Mesendoderm (in vitro differentiated cells): ENCODE results near the gene PTPRQ.

Experiments
- DNase-seq: peaks from one replicate; pipeline ENCODE4 v3.0.0; 2013
- H2AK5ac ChIP-seq: 2 replicates; pipeline ENCODE4 v1.6.1; 2013; ENCODE audit warnings: low read length, inconsistent platforms
- H2BK120ac ChIP-seq: 2 replicates; pipeline ENCODE4 v1.6.1; 2013; ENCODE audit warnings: low read depth, mild to moderate bottlenecking, low read length, moderate library complexity, mixed read lengths
- H2BK15ac ChIP-seq: replicated peaks from 2 replicates; pipeline ENCODE4 v1.6.1; 2013; ENCODE audit warnings: low read depth, mild to moderate bottlenecking, moderate library complexity
- H2BK5ac ChIP-seq: 2 replicates; pipeline ENCODE4 v1.6.1; 2013; ENCODE audit warnings: low read length, inconsistent platforms
- H3K18ac ChIP-seq: 2 replicates; pipeline ENCODE4 v1.6.1; 2013; ENCODE audit warnings: mild to moderate bottlenecking, low read length, mixed read lengths
- H3K23ac ChIP-seq: one replicate; pipeline ENCODE4 v1.6.1; 2013; ENCODE audit warnings: low read length
- H3K27ac ChIP-seq: 2 replicates; pipeline ENCODE4 v1.5.1; 2013; ENCODE audit warnings: low read depth, mild to moderate bottlenecking, inconsistent platforms, low read length, moderate library complexity
- H3K27me3 ChIP-seq: 2 replicates; pipeline ENCODE4 v1.6.1; 2013; ENCODE audit warnings: low read length, control low read depth, mild to moderate bottlenecking, inconsistent platforms; ENCODE audit not compliant: insufficient read depth, poor library complexity
- H3K36me3 ChIP-seq: 2 replicates; pipeline ENCODE4 v1.6.1; 2013; ENCODE audit warnings: low read length, inconsistent platforms; ENCODE audit not compliant: control insufficient read depth, insufficient read depth
- H3K4ac ChIP-seq: one replicate; pipeline ENCODE4 v1.6.1; 2013; ENCODE audit warnings: low read depth, mild to moderate bottlenecking, low read length, moderate library complexity
- H3K4me1 ChIP-seq: 2 replicates; pipeline ENCODE4 v1.6.1; 2013; ENCODE audit warnings: low read depth, low read length, inconsistent platforms; ENCODE audit not compliant: control insufficient read depth
- H3K4me2 ChIP-seq: 2 replicates; pipeline ENCODE4 v1.6.1; 2013; ENCODE audit warnings: low read length
- H3K4me3 ChIP-seq: 2 replicates; pipeline ENCODE4 v1.5.1; 2013; ENCODE audit warnings: mild to moderate bottlenecking, low read length
- H3K56ac ChIP-seq: one replicate; pipeline ENCODE4 v1.6.1; 2013; ENCODE audit warnings: low read length
- H3K79me1 ChIP-seq: 2 replicates; pipeline ENCODE4 v1.6.1; 2013; ENCODE audit warnings: low read length, inconsistent platforms
- H3K79me2 ChIP-seq: 2 replicates; pipeline ENCODE4 v1.6.1; 2013; ENCODE audit warnings: mild to moderate bottlenecking, low read length; ENCODE audit not compliant: control insufficient read depth, insufficient read depth
- H3K9ac ChIP-seq: 2 replicates; pipeline ENCODE4 v1.6.1; 2013; ENCODE audit warnings: low read length, inconsistent platforms
- H4K5ac ChIP-seq: one replicate; pipeline ENCODE4 v1.6.1; 2013; ENCODE audit warnings: low read length
- H4K8ac ChIP-seq: one replicate; pipeline ENCODE4 v1.6.1; 2013; ENCODE audit warnings: low read depth, mild to moderate bottlenecking, control low read depth, low read length, moderate library complexity
- WGBS: extraction: QIAGEN DNeasy Blood & Tissue Kit; methylation state at CpG from one replicate; pipeline ENCODE4 v1.1.7; 2013; ENCODE audit warnings: low lambda C conversion rate, missing lambda C conversion rate; ENCODE audit not compliant: insufficient coverage; ENCODE audit errors: extremely low coverage; 5-methylcytosine and 5-hydroxymethylcytosine counted together

PTPRQ gene

GRCh38 chr12:80553316-80553715 lies 109.3 kb downstream of the PTPRQ start:
- Histone ChIP-seq H3K56ac (no peak overlapping the region), H2BK120ac (no peak overlapping the region), H3K36me3 (no peaks in the 10 kb centered on the region), H3K4ac (no peak overlapping the region), H2AK5ac (no peak overlapping the region), H3K27me3 (no peaks in the 10 kb centered on the region), H4K8ac (no peak overlapping the region), H3K18ac (no peak overlapping the region), H4K5ac (no peak overlapping the region), H3K27ac (no peak overlapping the region), H3K23ac (no peak overlapping the region), H3K9ac (no peak overlapping the region), H3K79me2 (no peaks in the 10 kb centered on the region), H2BK5ac (no peak overlapping the region), H3K79me1 (no peaks in the 10 kb centered on the region), H3K4me1 (no peaks in the 10 kb centered on the region), H3K4me3 (no peak overlapping the region), H2BK15ac (no peak overlapping the region), H3K4me2 (no peak overlapping the region)
- DNase-seq: no peak
- no CpG with 5 or more reads among the region's 3 CpGs for WGBS

- Histone ChIP-seq H3K4me1 (no peaks in the 10 kb centered on the region), H3K4me2 (no peak overlapping the region), H2BK15ac (no peak overlapping the region), H3K27me3 (no peaks in the 10 kb centered on the region), H2BK5ac (no peak overlapping the region), H4K5ac (no peak overlapping the region), H3K79me1 (no peaks in the 10 kb centered on the region), H4K8ac (no peak overlapping the region), H3K56ac (no peak overlapping the region), H3K9ac (no peak overlapping the region), H2AK5ac (no peak overlapping the region), H3K79me2 (no peaks in the 10 kb centered on the region), H3K36me3 (no peaks in the 10 kb centered on the region), H2BK120ac (no peak overlapping the region), H3K18ac (no peak overlapping the region), H3K4ac (no peak overlapping the region), H3K4me3 (no peak overlapping the region), H3K27ac (no peak overlapping the region), H3K23ac (no peak overlapping the region)
- DNase-seq: no peak
- WGBS: no CpG with 5 or more reads among the region's 1 CpG
These were observed 112.5 kb downstream of the PTPRQ start for GRCh38 chr12:80556566-80556965.

GRCh38 chr12:80559766-80560165 lies 115.7 kb downstream of the PTPRQ start:
- Histone ChIP-seq H3K9ac (no peak overlapping the region), H4K8ac (no peak overlapping the region), H2BK15ac (no peak overlapping the region), H3K4me2 (no peak overlapping the region), H3K4me3 (no peak overlapping the region), H2AK5ac (no peak overlapping the region), H3K27me3 (no peaks in the 10 kb centered on the region), H3K18ac (no peak overlapping the region), H2BK5ac (no peak overlapping the region), H2BK120ac (no peak overlapping the region), H3K23ac (no peak overlapping the region), H3K27ac (no peak overlapping the region), H4K5ac (no peak overlapping the region), H3K56ac (no peak overlapping the region), H3K79me2 (no peaks in the 10 kb centered on the region), H3K79me1 (no peaks in the 10 kb centered on the region), H3K36me3 (no peaks in the 10 kb centered on the region), H3K4ac (no peak overlapping the region), H3K4me1 (no peaks in the 10 kb centered on the region)
- WGBS: no CpG with 5 or more reads among the region's 1 CpG
- DNase-seq: no peak

GRCh38 chr12:80565271-80565670 lies 121.2 kb downstream of the PTPRQ start:
- no peak overlapping the region for H3K4me3 ChIP-seq

GRCh38 chr12:80567401-80567800 lies 123.4 kb downstream of the PTPRQ start:
- Histone ChIP-seq H3K56ac (no peak overlapping the region), H4K8ac (no peak overlapping the region), H3K23ac (no peak overlapping the region), H4K5ac (no peak overlapping the region), H3K4me1 (no peaks in the 10 kb centered on the region), H3K79me2 (no peaks in the 10 kb centered on the region), H2AK5ac (no peak overlapping the region), H3K18ac (no peak overlapping the region), H3K27me3 (no peaks in the 10 kb centered on the region), H3K4ac (no peak overlapping the region), H3K4me2 (no peak overlapping the region), H2BK15ac (no peak overlapping the region), H2BK5ac (no peak overlapping the region), H2BK120ac (no peak overlapping the region), H3K4me3 (no peak overlapping the region), H3K36me3 (no peaks in the 10 kb centered on the region), H3K9ac (no peak overlapping the region), H3K27ac (no peak overlapping the region), H3K79me1 (no peaks in the 10 kb centered on the region)
- DNase-seq: no peak

More at GRCh38 chr12:80565271-80565670, 121.2 kb downstream of the PTPRQ start:
- Histone ChIP-seq H3K4me2 (no peak overlapping the region), H2BK5ac (no peak overlapping the region), H4K5ac (no peak overlapping the region), H3K79me1 (no peaks in the 10 kb centered on the region), H3K9ac (no peak overlapping the region), H3K27me3 (no peaks in the 10 kb centered on the region), H3K79me2 (no peaks in the 10 kb centered on the region), H3K36me3 (no peaks in the 10 kb centered on the region), H3K23ac (no peak overlapping the region), H3K4me1 (no peaks in the 10 kb centered on the region), H3K18ac (no peak overlapping the region), H3K56ac (no peak overlapping the region), H2AK5ac (no peak overlapping the region), H3K4ac (no peak overlapping the region), H2BK15ac (no peak overlapping the region), H3K27ac (no peak overlapping the region), H2BK120ac (no peak overlapping the region), H4K8ac (no peak overlapping the region)
- no peak for DNase-seq
- no CpG with 5 or more reads among the region's 2 CpGs for WGBS

GRCh38 chr12:80576641-80577418 lies 132.8 kb downstream of the PTPRQ start:
- no peak overlapping the region for H3K56ac ChIP-seq
- no peak overlapping the region for H3K27ac ChIP-seq
- H3K4me2 ChIP-seq: no peak overlapping the region
- H3K27me3 ChIP-seq: no peaks in the 10 kb centered on the region
- H3K18ac ChIP-seq: no peak overlapping the region
- no peak overlapping the region for H2BK15ac ChIP-seq
- H2AK5ac ChIP-seq: no peak overlapping the region
- no peak for DNase-seq
- H3K23ac ChIP-seq: no peak overlapping the region
- H3K4me3 ChIP-seq: no peak overlapping the region
- no CpG with 5 or more reads among the region's 3 CpGs for WGBS
- no peak overlapping the region for H3K4ac ChIP-seq
- H4K5ac ChIP-seq: no peak overlapping the region
- H2BK120ac ChIP-seq: no peak overlapping the region
- H3K9ac ChIP-seq: no peak overlapping the region
- H3K79me1 ChIP-seq: no peaks in the 10 kb centered on the region
- H3K79me2 ChIP-seq: no peaks in the 10 kb centered on the region
- H3K36me3 ChIP-seq: no peaks in the 10 kb centered on the region
- H3K4me1 ChIP-seq: no peaks in the 10 kb centered on the region
- H4K8ac ChIP-seq: no peak overlapping the region
- H2BK5ac ChIP-seq: no peak overlapping the region
